HUES48 (cell line): ENCODE measurements around the gene NIPAL3.
"Not testable (repeated sequence)": the region's sequence is repeated elsewhere in the genome, so short reads cannot be mapped to it uniquely, and the experiment has no call there.

Experiments used
- H3K27ac ChIP-seq: one replicate; pipeline ENCODE4 v1.7.0; 2013; ENCODE audit warnings: low read depth, low read length, inconsistent platforms
- H3K27me3 ChIP-seq: 2 replicates; pipeline ENCODE4 v1.6.1; 2013; ENCODE audit warnings: mild to moderate bottlenecking, low read length; ENCODE audit not compliant: control insufficient read depth, insufficient read depth
- H3K36me3 ChIP-seq: 2 replicates; pipeline ENCODE4 v1.6.1; 2013; ENCODE audit warnings: low read length; ENCODE audit not compliant: control insufficient read depth, insufficient read depth
- H3K4me1 ChIP-seq: 2 replicates; pipeline ENCODE4 v1.6.1; 2013; ENCODE audit warnings: mild to moderate bottlenecking, low read length; ENCODE audit not compliant: control insufficient read depth, insufficient read depth
- H3K4me3 ChIP-seq: 2 replicates; pipeline ENCODE4 v1.5.1; 2013; ENCODE audit warnings: mild to moderate bottlenecking, low read depth, low read length
- H3K9ac ChIP-seq: 2 replicates; pipeline ENCODE4 v1.6.1; 2013; ENCODE audit warnings: mild to moderate bottlenecking, low read depth, low read length, moderate library complexity
- H3K9me3 ChIP-seq: 2 replicates; pipeline ENCODE4 v1.6.1; 2013; ENCODE audit warnings: low read length; ENCODE audit not compliant: control insufficient read depth, insufficient read depth

The NIPAL3 gene

GRCh38 chr1:24504560-24504959, 89.0 kb downstream of the NIPAL3 start:
- Histone ChIP-seq H3K36me3 (no peaks in the 10 kb centered on the region), H3K27me3 (no peaks in the 10 kb centered on the region), H3K9ac (no peak overlapping the region), H3K27ac (no peak overlapping the region), H3K4me3 (0 out of 2 replicates have a peak overlapping the region, but pooled peaks have one; percentile 80), H3K9me3 (no peaks in the 10 kb centered on the region), H3K4me1 (peaks cover 36% of the 10 kb centered on the region)

- Histone ChIP-seq H3K9me3 (no peaks in the 10 kb centered on the region), H3K27me3 (no peaks in the 10 kb centered on the region), H3K36me3 (no peaks in the 10 kb centered on the region), H3K4me1 (peaks cover 36% of the 10 kb centered on the region), H3K9ac (no peak overlapping the region), H3K27ac (peak overlapping the region; percentile 34), H3K4me3 (no peak overlapping the region)
Measured at GRCh38 chr1:24505816-24506215, 90.2 kb downstream of the NIPAL3 start.

GRCh38 chr1:24506691-24507381, 91.2 kb downstream of the NIPAL3 start:
- Histone ChIP-seq H3K9ac (peak overlapping the region; percentile 1; the same call in 1 of the 2 replicates), H3K4me3 (no peak overlapping the region), H3K36me3 (no peaks in the 10 kb centered on the region; the same call in 1 of the 2 replicates), H3K27me3 (no peaks in the 10 kb centered on the region), H3K9me3 (no peaks in the 10 kb centered on the region), H3K27ac (peak overlapping the region; percentile 91), H3K4me1 (peaks cover 34% of the 10 kb centered on the region)

GRCh38 chr1:24507405-24507804, 91.8 kb downstream of the NIPAL3 start:
- 0 out of 2 replicates have a peak overlapping the region, but pooled peaks have one; percentile 1 for H3K9ac ChIP-seq
- no peaks in the 10 kb centered on the region; the same call in 1 of the 2 replicates for H3K36me3 ChIP-seq
- H3K4me3 ChIP-seq: no peak overlapping the region
- H3K4me1 ChIP-seq: peaks cover 33% of the 10 kb centered on the region
- H3K9me3 ChIP-seq: no peaks in the 10 kb centered on the region
- no peaks in the 10 kb centered on the region for H3K27me3 ChIP-seq
- H3K27ac ChIP-seq: peak overlapping the region; percentile 91

- Histone ChIP-seq H3K4me3 (no peak overlapping the region), H3K27me3 (no peaks in the 10 kb centered on the region), H3K4me1 (peaks cover 30% of the 10 kb centered on the region), H3K9me3 (no peaks in the 10 kb centered on the region), H3K36me3 (no peaks in the 10 kb centered on the region; the same call in 1 of the 2 replicates), H3K27ac (no peak overlapping the region), H3K9ac (no peak overlapping the region)
Measured at GRCh38 chr1:24508911-24509310, 93.3 kb downstream of the NIPAL3 start.

- no peaks in the 10 kb centered on the region for H3K9me3 ChIP-seq
- H3K36me3 ChIP-seq: no peaks in the 10 kb centered on the region; the same call in none of the 2 replicates
- no peak overlapping the region for H3K27ac ChIP-seq
- no peaks in the 10 kb centered on the region; the same call in 1 of the 2 replicates for H3K4me1 ChIP-seq
- no peaks in the 10 kb centered on the region for H3K27me3 ChIP-seq
- H3K9ac ChIP-seq: no peak overlapping the region
- H3K4me3 ChIP-seq: no peak overlapping the region
Measured at GRCh38 chr1:24513706-24514105, 98.1 kb downstream of the NIPAL3 start.

GRCh38 chr1:24514946-24515345, 99.3 kb downstream of the NIPAL3 start:
- H3K27ac ChIP-seq: no peak overlapping the region
- no peaks in the 10 kb centered on the region for H3K27me3 ChIP-seq
- H3K4me3 ChIP-seq: no peak overlapping the region
- H3K9me3 ChIP-seq: no peaks in the 10 kb centered on the region
- H3K9ac ChIP-seq: no peak overlapping the region
- H3K4me1 ChIP-seq: no peaks in the 10 kb centered on the region; the same call in 1 of the 2 replicates
- no peaks in the 10 kb centered on the region; the same call in none of the 2 replicates for H3K36me3 ChIP-seq

- not testable (repeated sequence) for H3K9me3 ChIP-seq, H3K36me3 ChIP-seq, H3K27ac ChIP-seq, H3K9ac ChIP-seq, H3K27me3 ChIP-seq, H3K4me1 ChIP-seq, H3K4me3 ChIP-seq
Measured at GRCh38 chr1:24515671-24516209, 100.1 kb downstream of the NIPAL3 start.

- Histone ChIP-seq H3K9me3 (no peaks in the 10 kb centered on the region), H3K9ac (no peak overlapping the region), H3K27ac (no peak overlapping the region), H3K36me3 (no peaks in the 10 kb centered on the region; the same call in 1 of the 2 replicates), H3K4me1 (no peaks in the 10 kb centered on the region), H3K4me3 (no peak overlapping the region), H3K27me3 (no peaks in the 10 kb centered on the region)
Measured at GRCh38 chr1:24516506-24516905, 100.9 kb downstream of the NIPAL3 start.

- Histone ChIP-seq H3K9ac (no peak overlapping the region), H3K27ac (no peak overlapping the region), H3K9me3 (no peaks in the 10 kb centered on the region), H3K36me3 (no peaks in the 10 kb centered on the region; the same call in 1 of the 2 replicates), H3K4me3 (no peak overlapping the region), H3K27me3 (no peaks in the 10 kb centered on the region), H3K4me1 (no peaks in the 10 kb centered on the region)
Measured at GRCh38 chr1:24517898-24518297, 102.3 kb downstream of the NIPAL3 start.

- not testable (repeated sequence) for H3K9me3 ChIP-seq, H3K27me3 ChIP-seq, H3K36me3 ChIP-seq
Measured at GRCh38 chr1:24520282-24520681, 104.7 kb downstream of the NIPAL3 start.

More at GRCh38 chr1:24520282-24520681, 104.7 kb downstream of the NIPAL3 start:
- not testable (repeated sequence) for H3K4me3 ChIP-seq, H3K9ac ChIP-seq, H3K27ac ChIP-seq, H3K4me1 ChIP-seq
